ENCODE measurements around the gene TSPAN14.

The TSPAN14 gene

DNA sequence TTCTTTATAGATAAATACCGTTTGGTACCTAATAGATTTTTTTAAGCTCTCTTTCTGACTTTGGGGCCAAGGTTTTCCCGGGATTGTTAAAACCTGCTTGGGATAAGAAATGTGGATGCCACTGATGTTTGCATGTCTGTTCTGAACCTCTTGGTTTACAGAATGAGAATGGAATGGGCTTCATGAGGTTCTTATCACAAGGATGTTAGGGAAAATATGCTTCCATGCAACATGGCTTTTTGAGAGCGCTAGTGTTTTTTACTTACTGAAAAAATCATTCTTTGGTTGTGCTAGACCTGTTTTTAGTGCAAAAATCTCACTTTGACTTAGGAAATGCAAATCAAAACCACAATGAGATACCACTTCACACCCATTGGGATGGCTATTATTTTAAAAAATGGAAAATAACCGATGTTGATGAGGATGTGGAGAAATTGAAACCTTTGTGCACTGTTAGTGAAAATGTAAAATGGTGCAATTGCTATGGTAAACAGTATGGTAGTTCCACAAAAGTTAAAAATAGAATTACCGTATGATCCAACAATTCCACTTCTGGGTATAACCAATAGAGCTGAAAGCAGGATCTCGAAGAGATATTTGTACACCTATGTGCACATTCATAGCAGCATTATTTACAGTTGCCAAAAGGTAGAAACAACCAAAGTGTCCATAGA, 38.9 kb downstream of the TSPAN14 start:
- H3K4me2 ChIP-seq (ENCODE audit: low read depth, low read length, poor library complexity, severe bottlenecking): peak overlapping the region; percentile 58
- H3K4me1 ChIP-seq (ENCODE audit: insufficient read depth, low read length, poor library complexity, severe bottlenecking): peaks cover 24% of the 10 kb centered on the region
- H2AFZ ChIP-seq (ENCODE audit: low read length): no peak overlapping the region
- H4K20me1 ChIP-seq (ENCODE audit: insufficient read depth, low read length, poor library complexity, severe bottlenecking): no peaks in the 10 kb centered on the region
- H3K79me2 ChIP-seq (ENCODE audit: insufficient read depth, low read length): peaks cover 64% of the 10 kb centered on the region; the same call in 1 of the 2 replicates
- TF ChIP-seq, protein P1, sequence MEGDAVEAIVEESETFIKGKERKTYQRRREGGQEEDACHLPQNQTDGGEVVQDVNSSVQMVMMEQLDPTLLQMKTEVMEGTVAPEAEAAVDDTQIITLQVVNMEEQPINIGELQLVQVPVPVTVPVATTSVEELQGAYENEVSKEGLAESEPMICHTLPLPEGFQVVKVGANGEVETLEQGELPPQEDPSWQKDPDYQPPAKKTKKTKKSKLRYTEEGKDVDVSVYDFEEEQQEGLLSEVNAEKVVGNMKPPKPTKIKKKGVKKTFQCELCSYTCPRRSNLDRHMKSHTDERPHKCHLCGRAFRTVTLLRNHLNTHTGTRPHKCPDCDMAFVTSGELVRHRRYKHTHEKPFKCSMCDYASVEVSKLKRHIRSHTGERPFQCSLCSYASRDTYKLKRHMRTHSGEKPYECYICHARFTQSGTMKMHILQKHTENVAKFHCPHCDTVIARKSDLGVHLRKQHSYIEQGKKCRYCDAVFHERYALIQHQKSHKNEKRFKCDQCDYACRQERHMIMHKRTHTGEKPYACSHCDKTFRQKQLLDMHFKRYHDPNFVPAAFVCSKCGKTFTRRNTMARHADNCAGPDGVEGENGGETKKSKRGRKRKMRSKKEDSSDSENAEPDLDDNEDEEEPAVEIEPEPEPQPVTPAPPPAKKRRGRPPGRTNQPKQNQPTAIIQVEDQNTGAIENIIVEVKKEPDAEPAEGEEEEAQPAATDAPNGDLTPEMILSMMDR (conservative IDR thresholded peaks at IDR 0.05; ENCODE audit: low read length): no peak
- TF ChIP-seq EZH2phosphoT487 (IDR thresholded peaks at IDR 0.05; ENCODE audit: borderline replicate concordance): no peak
- H3K36me3 ChIP-seq (ENCODE audit: insufficient read depth, low read length): peaks cover 52% of the 10 kb centered on the region; the same call in 1 of the 2 replicates
- no peaks in the 10 kb centered on the region for H3K9me2 ChIP-seq (replicated peaks; ENCODE audit: low read depth, low read length)
- H3F3A ChIP-seq (ENCODE audit: low read depth): peaks cover 11% of the 10 kb centered on the region
- peak overlapping the region; percentile 53 for H3K4me3 ChIP-seq (ENCODE audit: low read length, poor library complexity, severe bottlenecking)
- peak overlapping the region; percentile 16 for H3K9ac ChIP-seq (ENCODE audit: low read depth, low read length, poor library complexity, severe bottlenecking)
- H3K27me3 ChIP-seq (ENCODE audit: insufficient read depth, low read length, poor library complexity, severe bottlenecking): no peaks in the 10 kb centered on the region
- H3K9me3 ChIP-seq (ENCODE audit: insufficient read depth, low read depth, low read length): peaks cover 9% of the 10 kb centered on the region; the same call in 1 of the 2 replicates

DNA sequence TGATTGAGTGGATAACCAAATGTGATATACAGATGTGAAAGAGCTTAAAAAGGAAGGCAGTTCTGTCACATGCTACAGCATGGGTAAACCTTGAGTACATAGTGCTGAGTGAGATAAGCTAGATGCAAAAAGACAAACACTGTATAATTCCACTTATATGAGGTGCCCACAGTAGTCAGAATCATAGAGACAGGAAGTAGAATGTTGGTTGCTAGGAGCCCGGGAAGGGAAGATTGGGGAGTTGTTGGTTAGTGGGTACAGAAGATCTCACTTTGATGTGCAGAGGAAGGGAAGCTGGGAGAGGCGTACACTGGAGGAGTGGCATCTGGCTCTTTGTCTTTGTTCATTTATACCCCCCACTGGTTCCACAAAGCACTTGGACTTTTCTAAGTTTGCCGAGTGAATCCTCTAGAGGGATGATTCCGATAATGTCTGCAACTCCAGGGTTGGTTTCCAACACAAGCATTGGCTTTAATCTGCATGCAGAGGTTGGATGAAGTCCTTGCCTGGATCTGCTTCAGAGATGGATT, 39.5 kb downstream of the TSPAN14 start:
- Histone ChIP-seq H3K4me2 (ENCODE audit: low read depth, low read length, poor library complexity, severe bottlenecking) (peak overlapping the region; percentile 58), H2AFZ (ENCODE audit: low read length) (peak overlapping the region; percentile 25; the same call in 1 of the 2 replicates), H3K9ac (ENCODE audit: low read depth, low read length, poor library complexity, severe bottlenecking) (peak overlapping the region; percentile 52), H3K4me1 (ENCODE audit: insufficient read depth, low read length, poor library complexity, severe bottlenecking) (peaks cover 27% of the 10 kb centered on the region), H3K36me3 (ENCODE audit: insufficient read depth, low read length) (peaks cover 50% of the 10 kb centered on the region; the same call in 1 of the 2 replicates), H3K4me3 (ENCODE audit: low read length, poor library complexity, severe bottlenecking) (peak overlapping the region; percentile 53), H3F3A (ENCODE audit: low read depth) (peaks cover 11% of the 10 kb centered on the region), H4K20me1 (ENCODE audit: insufficient read depth, low read length, poor library complexity, severe bottlenecking) (no peaks in the 10 kb centered on the region), H3K79me2 (ENCODE audit: insufficient read depth, low read length) (peaks cover 64% of the 10 kb centered on the region; the same call in 1 of the 2 replicates), H3K27me3 (ENCODE audit: insufficient read depth, low read length, poor library complexity, severe bottlenecking) (no peaks in the 10 kb centered on the region), H3K9me2 (replicated peaks; ENCODE audit: low read depth, low read length) (no peaks in the 10 kb centered on the region), H3K9me3 (ENCODE audit: insufficient read depth, low read depth, low read length) (peaks cover 9% of the 10 kb centered on the region; the same call in 1 of the 2 replicates)
- TF ChIP-seq, protein P1 (conservative IDR thresholded peaks at IDR 0.05; ENCODE audit: low read length): no peak
- TF ChIP-seq EZH2phosphoT487 (IDR thresholded peaks at IDR 0.05; ENCODE audit: borderline replicate concordance): no peak

DNA sequence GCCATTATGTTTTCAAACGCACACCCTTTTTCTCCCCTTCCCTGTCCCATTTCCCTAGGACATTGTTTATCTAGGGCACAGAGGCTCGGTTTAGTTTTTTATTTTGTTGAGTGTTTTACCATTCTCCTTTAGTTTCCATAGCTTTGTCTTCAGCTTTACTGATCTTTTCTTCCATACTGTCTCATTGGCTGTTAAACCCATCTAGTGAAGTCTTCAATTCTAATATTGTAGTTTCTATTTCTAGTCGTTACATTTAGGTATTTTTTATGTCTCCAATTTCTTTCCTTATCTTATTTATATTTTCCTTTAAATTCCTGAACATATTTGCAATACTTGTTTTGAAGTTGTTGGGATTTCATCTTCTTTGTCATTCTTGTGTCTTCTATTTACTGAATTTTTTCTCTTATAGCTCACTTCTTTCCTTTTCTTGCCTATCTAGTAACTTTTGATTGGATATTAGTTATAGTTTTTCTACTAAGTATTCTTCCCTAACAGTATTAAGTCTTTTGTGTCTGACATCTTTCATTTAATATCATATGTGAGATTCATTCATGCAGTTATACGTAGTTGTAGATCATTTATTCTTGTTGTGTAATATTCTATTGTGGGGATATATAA, 42.6 kb downstream of the TSPAN14 start:
- peaks cover 22% of the 10 kb centered on the region; the same call in 1 of the 2 replicates for H3K36me3 ChIP-seq (ENCODE audit: insufficient read depth, low read length)
- H3K9ac ChIP-seq (ENCODE audit: low read depth, low read length, poor library complexity, severe bottlenecking): no peak overlapping the region
- no peak for TF ChIP-seq EZH2phosphoT487 (IDR thresholded peaks at IDR 0.05; ENCODE audit: borderline replicate concordance)
- TF ChIP-seq, protein P1 (conservative IDR thresholded peaks at IDR 0.05; ENCODE audit: low read length): no peak

More for the DNA sequence above, 42.6 kb downstream of the TSPAN14 start:
- Histone ChIP-seq H4K20me1 (ENCODE audit: insufficient read depth, low read length, poor library complexity, severe bottlenecking) (no peaks in the 10 kb centered on the region), H3K9me2 (replicated peaks; ENCODE audit: low read depth, low read length) (no peaks in the 10 kb centered on the region), H3K79me2 (ENCODE audit: insufficient read depth, low read length) (peaks cover 67% of the 10 kb centered on the region; the same call in 1 of the 2 replicates), H3K4me2 (ENCODE audit: low read depth, low read length, poor library complexity, severe bottlenecking) (no peak overlapping the region), H2AFZ (ENCODE audit: low read length) (no peak overlapping the region), H3K4me3 (ENCODE audit: low read length, poor library complexity, severe bottlenecking) (no peak overlapping the region), H3K4me1 (ENCODE audit: insufficient read depth, low read length, poor library complexity, severe bottlenecking) (peaks cover 39% of the 10 kb centered on the region), H3K9me3 (ENCODE audit: insufficient read depth, low read depth, low read length) (peaks cover 9% of the 10 kb centered on the region; the same call in 1 of the 2 replicates), H3F3A (ENCODE audit: low read depth) (peaks cover 11% of the 10 kb centered on the region), H3K27me3 (ENCODE audit: insufficient read depth, low read length, poor library complexity, severe bottlenecking) (no peaks in the 10 kb centered on the region)
